SK-N-MC (cell line): Measurements from ENCODE around the gene BORCS8.

Experiments used
- EZH2 ChIP-seq: fragments of 200-600 bp; sonication (generic); IDR thresholded peaks from one replicate; pipeline ENCODE4 v1.6.1; 2017; ENCODE audit warnings: antibody characterized with exemption
- POLR2AphosphoS5 ChIP-seq: IDR thresholded peaks from 2 replicates; pipeline ENCODE4 v1.6.1; 2012; ENCODE audit warnings: mild to moderate bottlenecking, low read depth, low read length, borderline replicate concordance

- TF ChIP-seq POLR2AphosphoS5, result no peak
- TF ChIP-seq EZH2, result no peak
Measured at GRCh38 chr19:19185853-19186740, 5.9 kb downstream of the BORCS8 start.
